Measurements from ENCODE around the gene TLX1. TPM values are rescaled to one million over a fixed set of nuclear protein-coding genes. Genes with fewer than 3 reads are reported as not detected.
A peak's percentile ranks its signal among the peaks of the same experiment; 100 is the strongest.

Gene TLX1
- total and polyA plus RNA-seq, 9 of the 15 experiments (the other 6 are each of a cell fraction or from before 2014, with no cell fraction given), result 0.03 to 3.3 (median 0.19) TPM; not detected in 1

DNA sequence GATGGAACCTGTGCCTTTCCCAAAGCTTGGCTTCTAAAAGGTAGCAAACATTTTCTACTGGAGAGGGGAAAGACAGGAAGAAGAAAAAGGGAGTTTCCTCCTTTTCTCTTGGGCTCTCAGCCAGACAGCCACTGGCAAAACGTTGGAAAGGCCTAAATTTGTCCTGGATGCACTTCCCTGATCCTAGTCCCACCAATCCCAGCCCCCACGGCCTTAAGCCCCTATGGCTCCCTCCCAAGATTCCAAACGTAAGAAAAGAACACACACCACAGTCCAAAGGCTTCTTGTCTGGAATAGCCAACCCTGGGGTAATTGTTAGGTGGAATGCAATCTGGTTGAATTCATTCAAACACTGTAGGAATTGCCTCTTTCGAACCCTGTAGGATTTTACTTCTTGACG lies 959 bp upstream of the TLX1 start (continued):
- TF ChIP-seq, protein P1, sequence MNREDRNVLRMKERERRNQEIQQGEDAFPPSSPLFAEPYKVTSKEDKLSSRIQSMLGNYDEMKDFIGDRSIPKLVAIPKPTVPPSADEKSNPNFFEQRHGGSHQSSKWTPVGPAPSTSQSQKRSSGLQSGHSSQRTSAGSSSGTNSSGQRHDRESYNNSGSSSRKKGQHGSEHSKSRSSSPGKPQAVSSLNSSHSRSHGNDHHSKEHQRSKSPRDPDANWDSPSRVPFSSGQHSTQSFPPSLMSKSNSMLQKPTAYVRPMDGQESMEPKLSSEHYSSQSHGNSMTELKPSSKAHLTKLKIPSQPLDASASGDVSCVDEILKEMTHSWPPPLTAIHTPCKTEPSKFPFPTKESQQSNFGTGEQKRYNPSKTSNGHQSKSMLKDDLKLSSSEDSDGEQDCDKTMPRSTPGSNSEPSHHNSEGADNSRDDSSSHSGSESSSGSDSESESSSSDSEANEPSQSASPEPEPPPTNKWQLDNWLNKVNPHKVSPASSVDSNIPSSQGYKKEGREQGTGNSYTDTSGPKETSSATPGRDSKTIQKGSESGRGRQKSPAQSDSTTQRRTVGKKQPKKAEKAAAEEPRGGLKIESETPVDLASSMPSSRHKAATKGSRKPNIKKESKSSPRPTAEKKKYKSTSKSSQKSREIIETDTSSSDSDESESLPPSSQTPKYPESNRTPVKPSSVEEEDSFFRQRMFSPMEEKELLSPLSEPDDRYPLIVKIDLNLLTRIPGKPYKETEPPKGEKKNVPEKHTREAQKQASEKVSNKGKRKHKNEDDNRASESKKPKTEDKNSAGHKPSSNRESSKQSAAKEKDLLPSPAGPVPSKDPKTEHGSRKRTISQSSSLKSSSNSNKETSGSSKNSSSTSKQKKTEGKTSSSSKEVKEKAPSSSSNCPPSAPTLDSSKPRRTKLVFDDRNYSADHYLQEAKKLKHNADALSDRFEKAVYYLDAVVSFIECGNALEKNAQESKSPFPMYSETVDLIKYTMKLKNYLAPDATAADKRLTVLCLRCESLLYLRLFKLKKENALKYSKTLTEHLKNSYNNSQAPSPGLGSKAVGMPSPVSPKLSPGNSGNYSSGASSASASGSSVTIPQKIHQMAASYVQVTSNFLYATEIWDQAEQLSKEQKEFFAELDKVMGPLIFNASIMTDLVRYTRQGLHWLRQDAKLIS (CRISPR knock-in tag; IDR thresholded peaks at IDR 0.05), result no peak
- TF ChIP-seq TAF1 (IDR thresholded peaks at IDR 0.05; ENCODE audit: control insufficient read depth, extremely low read depth, insufficient read depth, low read length, severe bottlenecking), result no peak

DNA sequence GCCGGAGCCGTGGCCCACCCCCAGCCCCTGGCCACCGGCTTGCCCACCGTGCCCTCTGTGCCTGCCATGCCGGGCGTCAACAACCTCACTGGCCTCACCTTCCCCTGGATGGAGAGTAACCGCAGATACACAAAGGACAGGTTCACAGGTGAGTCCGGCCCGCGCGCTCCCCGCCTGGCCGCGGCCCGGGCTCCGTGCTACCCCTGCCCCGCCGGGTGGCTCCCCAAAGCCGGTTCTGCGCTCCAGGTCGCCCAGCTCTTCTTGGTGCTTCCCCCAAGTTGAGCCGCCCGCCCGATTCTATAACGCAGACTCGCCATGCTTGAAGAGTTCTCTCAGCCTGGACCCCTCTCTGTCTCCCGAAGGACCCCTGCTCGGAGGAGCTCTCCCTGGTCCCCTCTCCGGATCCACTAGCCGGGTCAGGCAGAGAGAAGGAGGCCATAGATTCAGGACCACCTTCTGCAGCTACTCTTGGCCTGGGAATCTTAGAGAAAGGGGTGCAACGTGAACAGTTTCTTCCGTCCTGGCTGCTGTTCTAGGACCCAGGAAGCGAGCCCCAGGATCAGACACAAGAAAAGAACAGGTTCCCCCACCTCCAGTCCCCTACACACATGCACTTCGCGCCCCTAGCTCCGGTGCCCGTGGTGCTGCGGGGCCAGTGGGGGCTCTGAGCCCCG lies 999 bp downstream of the TLX1 start:
- no peak overlapping the region for H3K4me3 ChIP-seq
- POLR2A ChIA-PET, result interaction anchor here (0.5 to 0.8 kb wide), 2 partner anchors 43 to 148 kb away, joined by 3 to 5 read pairs; no protein-coding TSS in a partner anchor

More for the DNA sequence above, 999 bp downstream of the TLX1 start:
- BruUV-seq (replicated peaks), result no TSS peak
- H3K9ac ChIP-seq (ENCODE audit: insufficient read depth in 1 of 2, low read depth in 2 of 2, low read length in 2 of 2), result no peak overlapping the region
- no peak for ATAC-seq
- no peak for DNase-seq (ENCODE audit: extremely low read depth in 1 of 4, low spot score in 3 of 4)
- H3K36me3 ChIP-seq (ENCODE audit: control insufficient read depth, insufficient read depth, low read length), result no peaks in the 10 kb centered on the region
- peaks cover 23 to 67% of the 10 kb centered on the region in 2 experiments; a peak in 4 of 5 replicates for H3K27me3 ChIP-seq (ENCODE audit: control insufficient read depth in 2 of 2, insufficient read depth in 2 of 2, low read length in 2 of 2)
- in situ Hi-C loops (cut with MboI), result no loop called here
- no peak overlapping the region for H3K27ac ChIP-seq (ENCODE audit: extremely low read depth, low read depth, low read length)
- H3K4me1 ChIP-seq (replicated peaks in 1 of 2; ENCODE audit: control insufficient read depth in 2 of 2, insufficient read depth in 2 of 2, low read length in 2 of 2), result peaks cover 0 to 40% of the 10 kb centered on the region in 2 experiments; a peak in 2 of 5 replicates
- H4K20me1 ChIP-seq (replicated peaks; ENCODE audit: control insufficient read depth, insufficient read depth, low read length), result no peaks in the 10 kb centered on the region; the same call in 1 of the 2 replicates
- H2AFZ ChIP-seq (ENCODE audit: low read depth, low read length), result no peak overlapping the region
- CTCF ChIA-PET (ENCODE audit: low intra/inter-chr PET ratio), result no interaction called here
- FAIRE-seq, result no peak
- peak; percentile 15 for TF ChIP-seq CHD1 (IDR thresholded peaks at IDR 0.05; ENCODE audit: low read length)
- TF ChIP-seq, protein P1 (CRISPR knock-in tag; IDR thresholded peaks at IDR 0.05), result 0 out of 2 replicates have a peak, but pooled peaks have one; percentile 14
- TF ChIP-seq NCOA2 (IDR thresholded peaks at IDR 0.05; ENCODE audit: partially characterized antibody in 2 of 2), result no peak
- no peaks in the 10 kb centered on the region for H3K9me3 ChIP-seq (replicated peaks; ENCODE audit: control insufficient read depth, insufficient read depth, low read depth, low read length)
- no peaks in the 10 kb centered on the region for H3K9me1 ChIP-seq (ENCODE audit: control insufficient read depth, insufficient read depth, low read length)
- no peak overlapping the region for H3K4me2 ChIP-seq (ENCODE audit: insufficient read depth, low read length)
- WGBS (ENCODE audit: insufficient coverage, low coverage, missing lambda C conversion rate), result under 1% methylated on average over 30 of the region's 39 CpGs
- H3K79me2 ChIP-seq (ENCODE audit: control insufficient read depth, insufficient read depth, low read length), result no peaks in the 10 kb centered on the region
- intact Hi-C loops (cut with micrococcal nuclease), result no loop called here
